ENCODE results near the gene FGD2.

GRCh38 chr6:37074053-37074827 is 68.8 kb downstream of the FGD2 start:
- no peak for TF ChIP-seq CTCF (conservative IDR thresholded peaks at IDR 0.05; ENCODE audit: low read depth, low read length)
- TF ChIP-seq EZH2 (IDR thresholded peaks at IDR 0.05; ENCODE audit: borderline replicate concordance, low read depth, low read length, poor library complexity, severe bottlenecking), result no peak
